GM13976 (cell line): ENCODE measurements around the gene GRWD1.
A peak's percentile ranks its signal among the peaks of the same experiment; 100 is the strongest.

Experiments
- DNase-seq: peaks from one replicate; pipeline ENCODE4 v3.0.0; 2012; ENCODE audit warnings: low spot score
- CTCF ChIP-seq: IDR thresholded peaks from 2 replicates; pipeline ENCODE4 v1.5.1; 2012; ENCODE audit warnings: borderline replicate concordance, mild to moderate bottlenecking; ENCODE audit not compliant: insufficient read depth; ENCODE audit errors: extremely low read depth, missing control alignments, control extremely low read depth
- in situ Hi-C: fragments of 300-500 bp; cut with MboI; formaldehyde crosslinking; loops from one replicate; pipeline ENCODE4 v1.12.0; 2022; ENCODE audit warnings: low sequenced_read_pairs, mixed read lengths, inconsistent platforms; ENCODE audit not compliant: unreplicated experiment

The GRWD1 gene

GRCh38 chr19:48477067-48477685 lies 31.4 kb downstream of the GRWD1 start:
- no peak for TF ChIP-seq CTCF
- DNase-seq: no peak
- in situ Hi-C loops: no loop called here

- TF ChIP-seq CTCF: no peak
- in situ Hi-C loops: no loop called here
- no peak for DNase-seq
Measured at GRCh38 chr19:48477698-48478338, 32.0 kb downstream of the GRWD1 start.

GRCh38 chr19:48478339-48479256 lies 32.8 kb downstream of the GRWD1 start:
- in situ Hi-C loops: no loop called here
- no peak for TF ChIP-seq CTCF
- DNase-seq: no peak

- DNase-seq: no peak
- in situ Hi-C loops: no loop called here
- no peak for TF ChIP-seq CTCF
Measured at GRCh38 chr19:48479686-48480085, 33.9 kb downstream of the GRWD1 start.

- TF ChIP-seq CTCF: no peak
- no peak for DNase-seq
- in situ Hi-C loops: no loop called here
Measured at GRCh38 chr19:48480183-48480557, 34.4 kb downstream of the GRWD1 start.

GRCh38 chr19:48480558-48481500 lies 35.0 kb downstream of the GRWD1 start:
- no peak for TF ChIP-seq CTCF
- DNase-seq: peak; percentile 63
- in situ Hi-C loops: no loop called here
